SU-DHL-6 (cell line): ENCODE data around the gene SLC35F5.

Source experiments
- H2AFZ ChIP-seq: fragments of 200-600 bp; sonication (generic); 2 replicates; pipeline ENCODE4 v1.6.1; 2014; ENCODE audit warnings: low read depth, mild to moderate bottlenecking, moderate library complexity, mixed read lengths, antibody characterized with exemption, low read length; ENCODE audit not compliant: severe bottlenecking
- H3F3A ChIP-seq: fragments of 200-600 bp; shearing (Covaris generic); 2 replicates; pipeline ENCODE4 v1.6.0; 2016; ENCODE audit warnings: antibody characterized with exemption, mild to moderate bottlenecking; ENCODE audit not compliant: insufficient read depth
- H3K27ac ChIP-seq: fragments of 200-600 bp; sonication (generic); 2 replicates; pipeline ENCODE4 v1.5.1; 2016; ENCODE audit warnings: low read depth, mild to moderate bottlenecking, low read length, moderate library complexity, mixed read lengths
- H3K27me3 ChIP-seq: fragments of 200-600 bp; sonication (generic), shearing (Covaris generic); 2 replicates; pipeline ENCODE4 v1.6.0; 2014; ENCODE audit warnings: mild to moderate bottlenecking, low read length
- H3K36me3 ChIP-seq: fragments of 200-600 bp; sonication (generic); 2 replicates; pipeline ENCODE4 v1.6.1; 2014; ENCODE audit warnings: mild to moderate bottlenecking, low read length, mixed read lengths
- H3K4me2 ChIP-seq: fragments of 300-600, 200-600 bp; shearing (Covaris generic), sonication (generic); 2 replicates; pipeline ENCODE4 v1.6.0; 2014; ENCODE audit warnings: low read length, low read depth, mild to moderate bottlenecking; ENCODE audit not compliant: poor library complexity, severe bottlenecking
- H3K4me3 ChIP-seq: fragments of 200-600 bp; sonication (generic); 2 replicates; pipeline ENCODE4 v1.5.1; 2014; ENCODE audit warnings: antibody characterized with exemption, low read length, mild to moderate bottlenecking, mixed read lengths; ENCODE audit not compliant: insufficient read depth, poor library complexity, severe bottlenecking
- H3K79me2 ChIP-seq: fragments of 200-600 bp; sonication (generic); 2 replicates; pipeline ENCODE4 v1.6.1; 2014; ENCODE audit warnings: mild to moderate bottlenecking, low read length, moderate library complexity; ENCODE audit not compliant: insufficient read depth
- H3K9ac ChIP-seq: fragments of 200-600 bp; sonication (generic); 2 replicates; pipeline ENCODE4 v1.7.0; 2014; ENCODE audit warnings: mild to moderate bottlenecking, low read length
- H3K9me2 ChIP-seq: fragments of 200-600 bp; sonication (generic); replicated peaks from 2 replicates; pipeline ENCODE4 v1.6.1; 2014; ENCODE audit warnings: low read length; ENCODE audit not compliant: insufficient read depth
- H3K9me3 ChIP-seq: fragments of 200-600 bp; sonication (generic); 2 replicates; pipeline ENCODE4 v1.6.1; 2014; ENCODE audit warnings: low read length, mixed read lengths; ENCODE audit not compliant: insufficient read depth
- H4K20me1 ChIP-seq: fragments of 200-600 bp; sonication (generic); 2 replicates; pipeline ENCODE4 v1.6.1; 2014; ENCODE audit warnings: low read depth, mild to moderate bottlenecking, antibody characterized with exemption, low read length, moderate library complexity, mixed read lengths
- EZH2phosphoT487 ChIP-seq: fragments of 200-600 bp; sonication (generic), shearing (Covaris generic); conservative IDR thresholded peaks from 2 replicates; pipeline ENCODE4 v1.6.1; 2018; ENCODE audit warnings: mild to moderate bottlenecking, antibody characterized with exemption, low read length, moderate library complexity, mixed read lengths
- TF ChIP-seq, protein P1 (sequence below): fragments of 200-600 bp; sonication (generic); IDR thresholded peaks from one replicate; pipeline ENCODE4 v1.5.1; 2017; ENCODE audit warnings: antibody characterized with exemption, mild to moderate bottlenecking, low read length, moderate library complexity; ENCODE audit not compliant: insufficient read depth, poor library complexity, severe bottlenecking

The SLC35F5 gene

DNA sequence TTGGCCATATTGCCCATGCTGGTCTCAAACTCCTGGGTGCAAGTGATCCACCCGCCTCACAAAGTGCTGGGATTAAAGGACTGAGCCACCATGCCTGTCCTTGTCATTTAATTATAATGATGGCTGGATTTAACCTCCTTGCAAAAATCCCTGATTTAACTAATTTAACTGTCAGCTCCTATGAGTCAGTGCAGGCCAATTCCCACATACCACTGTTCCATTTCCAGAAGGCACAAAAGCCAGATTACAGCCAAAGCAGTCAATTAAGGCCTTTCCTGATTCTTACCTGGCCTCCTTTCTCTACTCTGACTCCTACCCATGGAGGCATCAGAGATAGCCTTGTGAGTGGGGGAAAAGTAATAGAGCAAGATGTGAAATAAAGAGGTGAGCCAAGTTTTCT, 12.3 kb upstream of the SLC35F5 start:
- Histone ChIP-seq H3K36me3 (no peaks in the 10 kb centered on the region), H3K9ac (no peak overlapping the region), H4K20me1 (no peaks in the 10 kb centered on the region), H3K4me2 (no peak overlapping the region), H3K4me3 (no peak overlapping the region), H2AFZ (no peak overlapping the region), H3K27me3 (no peaks in the 10 kb centered on the region), H3K9me2 (no peaks in the 10 kb centered on the region), H3K27ac (no peak overlapping the region), H3F3A (no peaks in the 10 kb centered on the region), H3K79me2 (no peaks in the 10 kb centered on the region), H3K9me3 (no peaks in the 10 kb centered on the region)
- TF ChIP-seq, protein P1, sequence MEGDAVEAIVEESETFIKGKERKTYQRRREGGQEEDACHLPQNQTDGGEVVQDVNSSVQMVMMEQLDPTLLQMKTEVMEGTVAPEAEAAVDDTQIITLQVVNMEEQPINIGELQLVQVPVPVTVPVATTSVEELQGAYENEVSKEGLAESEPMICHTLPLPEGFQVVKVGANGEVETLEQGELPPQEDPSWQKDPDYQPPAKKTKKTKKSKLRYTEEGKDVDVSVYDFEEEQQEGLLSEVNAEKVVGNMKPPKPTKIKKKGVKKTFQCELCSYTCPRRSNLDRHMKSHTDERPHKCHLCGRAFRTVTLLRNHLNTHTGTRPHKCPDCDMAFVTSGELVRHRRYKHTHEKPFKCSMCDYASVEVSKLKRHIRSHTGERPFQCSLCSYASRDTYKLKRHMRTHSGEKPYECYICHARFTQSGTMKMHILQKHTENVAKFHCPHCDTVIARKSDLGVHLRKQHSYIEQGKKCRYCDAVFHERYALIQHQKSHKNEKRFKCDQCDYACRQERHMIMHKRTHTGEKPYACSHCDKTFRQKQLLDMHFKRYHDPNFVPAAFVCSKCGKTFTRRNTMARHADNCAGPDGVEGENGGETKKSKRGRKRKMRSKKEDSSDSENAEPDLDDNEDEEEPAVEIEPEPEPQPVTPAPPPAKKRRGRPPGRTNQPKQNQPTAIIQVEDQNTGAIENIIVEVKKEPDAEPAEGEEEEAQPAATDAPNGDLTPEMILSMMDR, result no peak
- no peak for TF ChIP-seq EZH2phosphoT487

DNA sequence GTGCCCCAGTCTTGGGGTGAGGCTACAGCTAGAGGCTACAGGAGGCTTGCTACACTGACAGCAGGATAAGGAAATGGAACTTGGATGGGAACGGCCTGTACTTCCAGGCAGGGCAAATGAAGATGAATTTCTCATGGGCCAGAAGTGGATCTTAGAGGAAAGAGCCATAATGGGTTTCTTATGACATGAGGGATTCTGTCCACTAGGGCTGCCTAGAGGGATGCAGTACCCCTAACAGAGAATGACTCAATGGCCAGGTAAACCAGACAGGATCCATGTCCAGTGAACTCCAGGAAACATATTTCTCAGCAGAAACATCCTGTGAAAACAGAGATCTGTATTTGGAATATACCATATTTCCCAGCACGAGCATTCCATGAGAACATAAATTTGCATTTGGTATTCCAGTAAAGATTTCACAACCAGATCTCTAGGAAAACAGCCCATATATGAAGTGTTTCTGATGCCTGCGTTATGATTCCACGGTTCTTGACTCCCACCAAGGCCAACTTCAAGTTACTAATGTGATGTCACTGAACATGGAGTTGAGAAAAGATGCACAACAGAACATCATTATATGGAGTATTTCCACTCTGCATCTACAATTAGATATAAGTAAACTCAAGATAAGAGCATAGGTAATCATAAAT, 11.5 kb upstream of the SLC35F5 start:
- Histone ChIP-seq H2AFZ (no peak overlapping the region), H3K4me2 (no peak overlapping the region), H3K36me3 (no peaks in the 10 kb centered on the region), H3K9me3 (no peaks in the 10 kb centered on the region), H3K4me3 (no peak overlapping the region), H3K9ac (no peak overlapping the region), H3K79me2 (no peaks in the 10 kb centered on the region), H3K27ac (no peak overlapping the region), H3F3A (no peaks in the 10 kb centered on the region), H3K27me3 (no peaks in the 10 kb centered on the region), H4K20me1 (no peaks in the 10 kb centered on the region), H3K9me2 (no peaks in the 10 kb centered on the region)
- no peak for TF ChIP-seq EZH2phosphoT487
- TF ChIP-seq, protein P1, result no peak

DNA sequence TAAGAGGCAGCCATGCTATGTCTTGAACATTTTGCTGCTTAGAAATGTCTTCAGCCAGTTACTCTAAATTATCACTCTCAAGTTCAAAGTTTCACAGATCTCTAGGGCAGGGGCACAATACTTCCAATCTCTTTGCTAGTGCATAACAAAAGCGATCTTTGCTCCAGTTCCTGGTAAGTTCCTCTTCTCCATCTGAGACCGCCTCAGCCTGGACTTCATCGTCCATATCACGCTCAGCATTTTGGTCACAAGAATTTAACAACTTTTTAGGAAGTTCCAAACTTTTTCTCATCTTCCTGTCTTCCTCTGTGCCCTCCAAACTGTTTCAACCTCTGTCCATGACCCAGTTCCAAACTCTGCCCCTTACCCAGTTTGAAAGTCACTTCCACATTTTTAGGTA, 8.8 kb upstream of the SLC35F5 start:
- Histone ChIP-seq H3K9me3 (no peaks in the 10 kb centered on the region), H4K20me1 (no peaks in the 10 kb centered on the region), H3K9me2 (0 out of 2 replicates have a peak, but pooled peaks cover 4% of the 10 kb centered on the region), H3K27me3 (no peaks in the 10 kb centered on the region), H3K79me2 (no peaks in the 10 kb centered on the region), H2AFZ (no peak overlapping the region), H3K36me3 (no peaks in the 10 kb centered on the region), H3K9ac (no peak overlapping the region), H3K4me2 (no peak overlapping the region), H3F3A (no peaks in the 10 kb centered on the region), H3K27ac (no peak overlapping the region), H3K4me3 (no peak overlapping the region)
- no peak for TF ChIP-seq EZH2phosphoT487
- TF ChIP-seq, protein P1, result no peak
